NCI-H82 treated with DMSO at 0.1 percent for 48 hours (cell line): ENCODE data around the gene ZNF761.

Experiments
- DNase-seq: peaks from one replicate; lab custom pipeline; 2025; ENCODE audit not compliant: unreplicated experiment; lab: John Stamatoyannopoulos, UW

Gene ZNF761

GRCh38 chr19:53506728-53507127 lies 74.9 kb downstream of the ZNF761 start:
- DNase-seq: no peak
